Large intestine (tissue), 3 donors: ENCODE measurements around the gene MBD5. TPM values are rescaled to one million over a fixed set of nuclear protein-coding genes. Genes with fewer than 3 reads are reported as not detected.

Experiments
- DNase-seq, 2 donors: peaks; one replicate each; pipeline versions ENCODE4 v3.0.0 to v3.0.0-alpha.2; 2013
- H3K27ac ChIP-seq: one replicate; pipeline ENCODE4 v1.5.1; 2013; ENCODE audit warnings: low read length
- H3K27me3 ChIP-seq: 2 replicates; pipeline ENCODE4 v1.6.1; 2013; ENCODE audit warnings: low read length; ENCODE audit not compliant: control insufficient read depth, insufficient read depth
- H3K36me3 ChIP-seq: 2 replicates; pipeline ENCODE4 v1.6.1; 2013; ENCODE audit warnings: low read length; ENCODE audit not compliant: control insufficient read depth, insufficient read depth
- H3K4me1 ChIP-seq: one replicate; pipeline ENCODE4 v1.6.1; 2013; ENCODE audit warnings: low read length; ENCODE audit not compliant: control insufficient read depth, insufficient read depth
- H3K4me3 ChIP-seq: one replicate; pipeline ENCODE4 v1.5.1; 2013; ENCODE audit warnings: low read length
- H3K9me3 ChIP-seq: one replicate; pipeline ENCODE4 v1.6.1; 2013; ENCODE audit warnings: mild to moderate bottlenecking, low read depth, low read length, moderate library complexity; ENCODE audit not compliant: control insufficient read depth
- WGBS: methylation state at CpG from one replicate; pipeline ENCODE4 v1.1.5; 2013; ENCODE audit warnings: low lambda C conversion rate; ENCODE audit not compliant: insufficient coverage; 5-methylcytosine and 5-hydroxymethylcytosine counted together
- polyA plus RNA-seq: library from polyadenylated mRNA; unstranded; fragments of 120-200 nt; gene quantifications from one replicate; pipeline ENCODE4 v1.2.1, GENCODE V29; 2013

Gene MBD5
- polyA plus RNA-seq, 1 donor: 18.7 TPM

- Histone ChIP-seq H3K27ac (no peak overlapping the region), H3K4me3 (no peak overlapping the region), H3K4me1 (no peaks in the 10 kb centered on the region), H3K9me3 (no peaks in the 10 kb centered on the region), H3K36me3 (no peaks in the 10 kb centered on the region), H3K27me3 (no peaks in the 10 kb centered on the region)
- WGBS: 60% methylated on average over 1 of the region's 1 CpG
- DNase-seq: no peak
Measured at GRCh38 chr2:148046802-148047201, 25.9 kb downstream of the MBD5 start.

GRCh38 chr2:148048475-148049221 lies 27.8 kb downstream of the MBD5 start:
- Histone ChIP-seq H3K4me1 (no peaks in the 10 kb centered on the region), H3K27me3 (no peaks in the 10 kb centered on the region), H3K9me3 (no peaks in the 10 kb centered on the region), H3K4me3 (no peak overlapping the region), H3K36me3 (no peaks in the 10 kb centered on the region), H3K27ac (no peak overlapping the region)
- WGBS: 86% methylated on average over 1 of the region's 1 CpG
- no peak for DNase-seq

GRCh38 chr2:148049284-148049683 lies 28.4 kb downstream of the MBD5 start:
- no peak for DNase-seq
- H3K27ac ChIP-seq: no peak overlapping the region
- H3K9me3 ChIP-seq: no peaks in the 10 kb centered on the region
- no peaks in the 10 kb centered on the region for H3K4me1 ChIP-seq
- no peaks in the 10 kb centered on the region for H3K27me3 ChIP-seq
- H3K36me3 ChIP-seq: no peaks in the 10 kb centered on the region
- no peak overlapping the region for H3K4me3 ChIP-seq

GRCh38 chr2:148052687-148053086 lies 31.8 kb downstream of the MBD5 start:
- Histone ChIP-seq H3K27me3 (no peaks in the 10 kb centered on the region), H3K36me3 (no peaks in the 10 kb centered on the region), H3K9me3 (no peaks in the 10 kb centered on the region), H3K4me1 (no peaks in the 10 kb centered on the region), H3K4me3 (no peak overlapping the region), H3K27ac (no peak overlapping the region)
- DNase-seq: no peak
- 100% methylated on average over 1 of the region's 3 CpGs for WGBS

GRCh38 chr2:148058641-148059040 lies 37.8 kb downstream of the MBD5 start:
- Histone ChIP-seq H3K27me3 (no peaks in the 10 kb centered on the region), H3K27ac (no peak overlapping the region), H3K4me3 (no peak overlapping the region), H3K36me3 (no peaks in the 10 kb centered on the region), H3K9me3 (no peaks in the 10 kb centered on the region), H3K4me1 (no peaks in the 10 kb centered on the region)
- no peak for DNase-seq
- WGBS: no CpG with 5 or more reads among the region's 1 CpG

GRCh38 chr2:148063633-148064032 lies 42.7 kb downstream of the MBD5 start:
- no peak for DNase-seq
- no peaks in the 10 kb centered on the region for H3K27me3 ChIP-seq
- H3K4me1 ChIP-seq: no peaks in the 10 kb centered on the region
- H3K36me3 ChIP-seq: no peaks in the 10 kb centered on the region
- no peak overlapping the region for H3K4me3 ChIP-seq
- peaks cover 5% of the 10 kb centered on the region for H3K9me3 ChIP-seq
- no peak overlapping the region for H3K27ac ChIP-seq
- WGBS: 83% methylated on average over 2 of the region's 2 CpGs

- no peak overlapping the region for H3K4me3 ChIP-seq
- no peak for DNase-seq
- 100% methylated on average over 2 of the region's 6 CpGs for WGBS
- H3K36me3 ChIP-seq: no peaks in the 10 kb centered on the region
- H3K27me3 ChIP-seq: no peaks in the 10 kb centered on the region
- H3K27ac ChIP-seq: no peak overlapping the region
- H3K9me3 ChIP-seq: peaks cover 5% of the 10 kb centered on the region
- no peaks in the 10 kb centered on the region for H3K4me1 ChIP-seq
Measured at GRCh38 chr2:148065936-148066335, 45.0 kb downstream of the MBD5 start.

GRCh38 chr2:148067801-148068200 lies 46.9 kb downstream of the MBD5 start:
- Histone ChIP-seq H3K4me1 (no peaks in the 10 kb centered on the region), H3K9me3 (peaks cover 5% of the 10 kb centered on the region), H3K4me3 (no peak overlapping the region), H3K27me3 (no peaks in the 10 kb centered on the region), H3K36me3 (no peaks in the 10 kb centered on the region), H3K27ac (no peak overlapping the region)
- DNase-seq: peak in 1 of 2 donors; percentile 3
- no CpG with 5 or more reads among the region's 1 CpG for WGBS

GRCh38 chr2:148071351-148071750 lies 50.5 kb downstream of the MBD5 start:
- 74% methylated on average over 3 of the region's 4 CpGs for WGBS

GRCh38 chr2:148096012-148096411 lies 75.1 kb downstream of the MBD5 start:
- H3K27ac ChIP-seq: no peak overlapping the region
- no peaks in the 10 kb centered on the region for H3K36me3 ChIP-seq
- no peaks in the 10 kb centered on the region for H3K4me1 ChIP-seq
- H3K4me3 ChIP-seq: no peak overlapping the region
- H3K9me3 ChIP-seq: peaks cover 2% of the 10 kb centered on the region
- DNase-seq: no peak
- H3K27me3 ChIP-seq: no peaks in the 10 kb centered on the region

More at GRCh38 chr2:148071351-148071750, 50.5 kb downstream of the MBD5 start:
- Histone ChIP-seq H3K9me3 (no peaks in the 10 kb centered on the region), H3K4me1 (no peaks in the 10 kb centered on the region), H3K36me3 (no peaks in the 10 kb centered on the region), H3K27me3 (no peaks in the 10 kb centered on the region), H3K4me3 (no peak overlapping the region), H3K27ac (no peak overlapping the region)
- DNase-seq: peak in 1 of 2 donors; percentile 2

- no CpG with 5 or more reads among the region's 1 CpG for WGBS
- no peaks in the 10 kb centered on the region for H3K4me1 ChIP-seq
- H3K27me3 ChIP-seq: no peaks in the 10 kb centered on the region
- no peaks in the 10 kb centered on the region for H3K9me3 ChIP-seq
- no peak overlapping the region for H3K4me3 ChIP-seq
- DNase-seq: no peak
- H3K36me3 ChIP-seq: no peaks in the 10 kb centered on the region
- H3K27ac ChIP-seq: no peak overlapping the region
Measured at GRCh38 chr2:148102641-148103040, 81.8 kb downstream of the MBD5 start.
